Measurements from ENCODE around the gene AADAT.

AADAT gene

DNA sequence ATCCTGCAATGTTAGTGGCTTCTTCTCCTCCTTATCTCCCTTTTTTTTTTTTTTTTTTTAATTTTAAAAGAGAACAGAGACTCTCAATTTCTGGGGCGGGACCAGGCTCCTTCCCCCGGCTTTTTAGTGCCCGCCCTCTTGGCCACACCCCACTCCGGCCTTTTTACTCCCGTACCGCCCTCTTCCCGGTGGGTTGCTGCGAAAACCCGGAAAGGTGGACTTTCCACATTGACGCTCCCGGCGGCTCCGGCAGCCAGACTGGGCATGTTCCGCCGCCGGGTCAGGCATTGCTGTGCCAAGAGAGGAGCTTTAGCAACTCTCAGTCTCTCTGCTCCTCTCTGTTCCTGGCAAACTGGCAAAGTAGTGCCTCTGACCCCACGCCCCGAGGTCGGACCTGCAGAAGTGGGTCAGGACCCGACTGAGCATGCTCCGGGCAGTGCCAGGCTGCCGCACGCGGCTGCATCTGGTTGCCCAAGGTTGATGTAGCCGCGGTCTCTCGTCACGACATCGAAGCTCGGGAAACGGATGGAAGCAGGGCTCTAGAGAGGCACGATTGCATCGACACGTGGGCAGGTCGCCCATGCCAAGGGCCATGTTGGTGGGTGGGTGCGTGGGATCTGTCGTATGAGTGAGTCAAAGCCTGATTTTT lies 62.5 kb downstream of the AADAT start:
- no peak for DNase-seq

DNA sequence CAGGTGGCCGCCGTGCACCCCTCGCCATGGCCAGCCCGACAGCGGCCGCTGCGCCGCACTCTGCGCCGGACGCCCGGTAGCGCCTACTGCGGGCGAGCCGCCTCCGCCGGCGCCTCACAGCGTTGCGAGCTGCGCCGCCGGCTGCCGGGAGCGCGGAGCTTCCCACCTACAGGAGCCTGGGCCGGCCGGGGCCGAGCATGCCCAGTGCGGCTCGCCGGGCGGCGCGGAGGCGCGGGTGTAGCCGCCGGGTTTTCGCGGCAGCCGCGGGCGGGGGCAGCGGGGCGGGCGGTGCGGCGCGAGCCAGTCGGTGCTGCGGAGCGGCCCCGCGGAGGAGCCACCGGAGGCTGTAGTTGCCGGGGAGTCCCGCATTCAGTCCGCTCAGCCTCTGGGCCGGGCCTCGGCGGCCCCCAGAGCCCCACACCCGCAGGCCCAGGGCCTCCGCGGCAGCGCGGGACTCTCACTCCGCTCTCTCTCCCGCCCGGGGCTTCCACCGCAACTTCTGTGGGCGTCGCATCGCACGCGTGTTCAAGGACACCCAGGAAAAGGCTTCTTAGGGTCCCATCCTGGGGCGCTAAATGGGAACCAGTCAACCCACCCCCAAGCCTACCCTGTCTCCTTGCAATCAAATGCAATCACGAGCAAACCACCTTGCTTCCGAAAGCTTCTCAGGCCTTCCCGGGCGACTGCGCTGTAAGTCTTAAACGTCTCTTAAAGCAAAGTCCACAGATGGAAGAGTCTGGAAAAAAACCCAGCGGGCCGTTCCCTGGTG lies 63.3 kb downstream of the AADAT start, which contains the start of gene MFAP3L:
TSS of gene MFAP3L (minus strand) at position 143 of the 769 bp plus-strand sequence. CDS start 20,518 bp downstream, outside the sequence.
- no peak for DNase-seq

DNA sequence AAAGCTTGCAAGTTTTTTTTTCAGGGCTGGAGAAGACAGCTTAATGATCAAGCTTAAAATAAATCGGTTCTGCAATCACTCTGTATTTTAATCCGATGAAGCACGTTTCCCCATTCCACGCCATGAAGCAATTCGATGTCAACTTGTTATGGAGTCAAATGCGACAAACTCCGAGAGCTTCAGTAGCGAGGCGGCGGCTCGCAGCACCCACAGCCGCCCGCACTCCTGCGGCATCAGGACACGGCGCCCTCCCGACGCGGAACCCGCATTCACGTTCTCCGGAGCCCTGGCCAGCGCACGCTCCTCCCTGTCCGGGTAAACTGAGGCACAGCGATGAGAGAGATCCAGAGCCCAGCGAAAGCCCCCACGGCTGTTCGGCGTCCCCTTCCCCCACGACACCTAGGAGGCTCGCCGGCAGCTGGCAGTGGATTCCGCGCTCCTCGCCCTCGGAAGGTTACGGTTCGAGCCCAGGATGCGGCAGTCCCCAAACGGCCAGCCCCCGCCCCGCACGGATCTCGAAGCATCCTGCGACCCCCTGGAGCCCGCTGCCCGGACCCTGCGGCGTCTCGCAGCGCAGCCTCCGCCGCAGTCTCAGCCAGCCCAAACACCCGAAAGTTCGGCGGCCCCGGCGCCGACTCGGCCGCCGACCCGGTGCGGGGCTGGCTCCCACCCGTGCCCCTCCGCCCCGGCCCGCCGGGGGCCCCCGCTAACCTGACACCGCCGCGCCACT lies 64.1 kb downstream of the AADAT start:
- DNase-seq = no peak

DNA sequence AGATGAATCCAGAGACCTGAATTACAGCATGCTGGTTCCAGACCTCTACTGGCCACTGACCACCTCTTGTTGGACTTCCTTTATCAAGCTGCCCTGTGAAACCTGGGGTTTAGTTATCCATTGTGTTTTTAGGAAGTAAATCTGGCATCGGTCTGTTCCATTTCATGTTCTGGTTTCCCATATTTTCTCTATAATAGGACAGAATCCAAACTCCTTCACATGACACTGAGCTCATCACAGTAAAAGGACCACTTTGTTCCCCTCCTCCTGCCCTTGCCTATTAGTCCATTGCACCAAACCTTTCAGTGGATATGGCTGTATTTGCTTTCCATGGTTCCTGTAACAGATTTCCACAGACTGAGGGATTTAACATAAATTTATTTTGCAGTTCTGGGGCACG lies 67.5 kb downstream of the AADAT start:
- no peak for DNase-seq

DNA sequence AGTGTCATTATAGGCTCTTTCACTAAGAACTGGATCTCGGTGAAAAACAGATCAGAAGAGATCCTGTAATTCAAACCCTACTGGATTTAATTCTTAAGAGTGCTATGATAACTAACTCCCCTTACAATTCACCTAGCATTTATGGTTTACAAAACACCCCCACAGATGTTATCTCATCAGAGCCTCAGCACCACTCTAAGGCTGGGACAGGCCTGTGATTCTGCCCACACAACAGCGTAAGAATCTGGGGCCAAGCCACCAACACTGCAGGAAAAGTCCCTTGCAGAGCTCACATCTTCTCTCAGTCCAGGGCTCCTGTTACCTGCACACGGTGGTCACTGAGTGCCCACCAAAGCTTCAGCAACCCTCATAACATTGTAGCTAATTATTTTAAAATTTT lies 72.5 kb downstream of the AADAT start:
- no peak for DNase-seq

DNA sequence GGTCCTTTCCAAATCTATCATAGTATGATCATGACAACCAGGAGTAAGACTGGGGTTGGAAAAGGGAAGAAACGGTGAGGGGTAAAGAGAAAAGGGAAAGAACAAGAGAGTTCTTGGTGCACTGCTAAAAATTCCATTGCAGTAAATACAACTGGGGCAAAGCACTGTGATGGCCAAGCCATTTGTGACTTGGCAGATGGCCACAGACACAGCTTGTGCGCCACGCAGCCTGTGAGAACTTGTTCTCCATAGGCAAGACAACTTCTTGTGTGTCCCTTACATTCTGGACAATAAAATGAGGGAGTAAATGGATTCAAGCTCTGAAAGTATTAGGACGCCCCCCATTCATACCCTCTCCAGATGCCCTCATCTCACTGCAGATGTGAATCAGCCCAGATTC lies 74.5 kb downstream of the AADAT start:
- no peak for DNase-seq

DNA sequence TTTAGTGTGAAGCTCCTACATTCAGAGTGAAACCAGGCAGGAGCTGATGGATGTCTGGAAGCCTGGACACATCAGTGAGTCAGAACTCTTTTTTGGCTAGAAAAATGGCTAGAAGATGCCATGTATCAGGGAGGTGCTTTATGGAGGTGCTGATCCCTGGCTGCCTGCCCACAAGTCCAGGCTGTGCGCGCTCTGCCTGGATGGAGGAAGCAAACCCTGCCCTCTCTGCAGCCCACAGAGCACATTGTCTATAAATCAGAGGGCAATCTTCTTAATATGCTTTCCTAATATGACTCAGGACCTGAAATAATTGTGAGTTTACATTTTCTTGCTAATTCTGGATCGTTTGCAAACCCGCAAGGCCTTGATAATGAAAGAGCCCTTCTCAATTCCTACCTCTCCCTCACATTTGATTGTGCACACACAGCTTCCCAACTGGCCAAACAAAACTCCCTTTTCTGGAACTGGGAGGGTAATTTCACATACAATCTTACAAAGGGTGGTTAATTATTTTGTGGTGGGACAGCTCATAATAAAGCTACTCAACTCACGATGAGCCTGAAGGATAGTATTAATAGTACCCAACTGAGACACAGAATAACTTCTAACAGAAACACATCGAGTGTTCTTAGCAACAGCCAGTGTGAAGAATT lies 75.3 kb downstream of the AADAT start:
- no peak for DNase-seq

DNA sequence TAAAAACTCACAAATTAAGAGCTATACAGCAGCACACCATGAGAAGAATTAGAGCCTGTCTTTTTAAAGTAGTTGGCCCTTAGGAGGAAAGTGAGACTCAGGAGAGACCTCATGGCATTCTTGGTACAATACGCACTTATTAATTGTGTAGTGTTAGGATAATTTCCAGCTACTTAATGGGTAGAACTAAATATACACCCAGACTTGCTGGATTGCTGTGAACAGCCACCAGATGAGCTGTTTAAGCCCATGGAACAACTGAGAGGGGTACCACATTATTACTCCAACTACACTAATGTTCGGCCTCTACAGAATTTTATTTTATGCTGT lies 77.2 kb downstream of the AADAT start:
- no peak for DNase-seq

DNA sequence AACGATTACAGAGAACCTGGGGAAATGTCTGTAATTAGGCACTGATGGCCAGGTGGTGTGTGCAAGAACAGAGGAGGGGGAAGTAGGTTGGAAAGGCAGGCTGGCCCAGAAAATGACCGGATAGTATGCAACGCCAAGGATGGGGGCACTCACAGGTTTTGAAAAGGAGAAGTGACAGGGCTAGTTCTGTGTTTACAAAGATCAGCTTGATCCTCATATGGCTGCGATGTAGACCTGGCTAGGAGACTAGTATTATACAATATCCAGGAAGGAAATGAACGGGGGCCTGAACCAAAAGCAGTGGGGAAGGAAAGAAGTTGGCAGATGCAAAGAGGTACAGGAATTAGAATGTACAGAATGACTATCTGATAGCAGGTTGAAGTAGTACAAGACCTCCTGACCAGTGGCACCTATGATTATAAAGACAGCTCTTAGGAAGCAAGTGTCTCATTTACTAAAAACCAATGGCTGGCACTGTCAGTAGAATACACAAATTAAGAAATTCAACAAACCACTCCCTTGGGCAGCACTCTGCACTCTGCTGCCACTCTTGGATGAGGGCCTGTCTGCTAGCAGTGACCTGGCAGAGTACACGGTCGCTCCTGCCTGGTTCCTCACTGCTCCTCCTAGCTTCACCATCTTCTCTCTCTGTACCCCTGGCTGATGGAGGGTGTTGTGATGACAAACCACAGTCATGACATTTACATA lies 77.7 kb downstream of the AADAT start:
- DNase-seq = no peak
